COLO668 (cell line): ENCODE measurements around the gene OR10C1.

Source experiments
- DNase-seq: peaks from one replicate; lab custom pipeline; 2025; ENCODE audit not compliant: unreplicated experiment; lab: John Stamatoyannopoulos, UW

OR10C1 gene

GRCh38 chr6:29477923-29478450 lies 38.9 kb downstream of the OR10C1 start:
- no peak for DNase-seq

GRCh38 chr6:29478740-29479139 lies 39.6 kb downstream of the OR10C1 start:
- DNase-seq, result no peak

GRCh38 chr6:29479560-29479959 lies 40.5 kb downstream of the OR10C1 start:
- DNase-seq, result no peak

- DNase-seq, result no peak
These were observed 44.1 kb downstream of the OR10C1 start for GRCh38 chr6:29483186-29483585.

- DNase-seq, result no peak
These were observed 44.6 kb downstream of the OR10C1 start for GRCh38 chr6:29483735-29484134.

GRCh38 chr6:29486577-29486976 lies 47.5 kb downstream of the OR10C1 start:
- DNase-seq, result no peak

- no peak for DNase-seq
These were observed 48.0 kb downstream of the OR10C1 start for GRCh38 chr6:29487131-29487530.

- no peak for DNase-seq
These were observed 48.6 kb downstream of the OR10C1 start, which contains the start of gene MAS1L for GRCh38 chr6:29487660-29488059. Gene MAS1L (minus strand): TSS chr6:29487956. CDS start chr6:29487902, 54 bp downstream.

GRCh38 chr6:29488874-29489273 lies 49.8 kb downstream of the OR10C1 start:
- no peak for DNase-seq

GRCh38 chr6:29489286-29489685 lies 50.2 kb downstream of the OR10C1 start:
- DNase-seq, result no peak

- DNase-seq, result no peak
These were observed 50.9 kb downstream of the OR10C1 start for GRCh38 chr6:29490055-29490454.

- DNase-seq, result no peak
These were observed 51.4 kb downstream of the OR10C1 start for GRCh38 chr6:29490552-29490951.
